GM21526 (cell line): ENCODE data around the gene ABLIM2.

Experiments
- ATAC-seq: cut with Tn5 transposase; IDR thresholded peaks from one replicate; pipeline ENCODE4 v1.9.1; 2021; ENCODE audit warnings: moderate library complexity; ENCODE audit not compliant: unreplicated experiment, low FRiP score

Gene ABLIM2

GRCh38 chr4:8078109-8078494, 80.5 kb downstream of the ABLIM2 start:
- ATAC-seq, result no peak

GRCh38 chr4:8077181-8078108, 81.2 kb downstream of the ABLIM2 start:
- no peak for ATAC-seq

GRCh38 chr4:8076023-8076422, 82.6 kb downstream of the ABLIM2 start:
- no peak for ATAC-seq

- no peak for ATAC-seq
Observed at GRCh38 chr4:8073206-8073863, 85.3 kb downstream of the ABLIM2 start.

- ATAC-seq, result no peak
Observed at GRCh38 chr4:8072235-8072968, 86.2 kb downstream of the ABLIM2 start.

GRCh38 chr4:8071766-8072165, 86.8 kb downstream of the ABLIM2 start:
- ATAC-seq, result no peak

- ATAC-seq, result no peak
Observed at GRCh38 chr4:8070736-8071718, 87.6 kb downstream of the ABLIM2 start.

- ATAC-seq, result no peak
Observed at GRCh38 chr4:8069102-8069752, 89.4 kb downstream of the ABLIM2 start.

GRCh38 chr4:8067945-8068896, 90.4 kb downstream of the ABLIM2 start:
- no peak for ATAC-seq

GRCh38 chr4:8067274-8067936, 91.2 kb downstream of the ABLIM2 start:
- no peak for ATAC-seq

- ATAC-seq, result no peak
Observed at GRCh38 chr4:8066336-8066931, 92.2 kb downstream of the ABLIM2 start.

- ATAC-seq, result no peak
Observed at GRCh38 chr4:8063974-8064563, 94.5 kb downstream of the ABLIM2 start.

GRCh38 chr4:8061573-8061972, 97.0 kb downstream of the ABLIM2 start:
- ATAC-seq, result no peak

- ATAC-seq, result no peak
Observed at GRCh38 chr4:8061145-8061544, 97.5 kb downstream of the ABLIM2 start.

- ATAC-seq, result no peak
Observed at GRCh38 chr4:8060632-8061031, 98.0 kb downstream of the ABLIM2 start.

GRCh38 chr4:8058031-8058479, 100.6 kb downstream of the ABLIM2 start:
- ATAC-seq, result no peak

- ATAC-seq, result no peak
Observed at GRCh38 chr4:8055206-8055605, 103.4 kb downstream of the ABLIM2 start.
